Measurements from ENCODE around the gene SOWAHA. TPM values are rescaled to one million over a fixed set of nuclear protein-coding genes. Genes with fewer than 3 reads are reported as not detected.

The SOWAHA gene
- total RNA-seq, result under 1 TPM in 2 of 4 donors, not detected in 2; 0.27 to 0.87 TPM

- Histone ChIP-seq H3K4me1 (peaks cover 0 to 22% (median 9%) of the 10 kb centered on the region in 3 donors), H3K36me3 (no peaks in the 10 kb centered on the region), H3K27me3 (peaks cover 58% of the 10 kb centered on the region), H3K27ac (peak within 1 kb of the TSS in 1 of 4 donors; percentile 38), H3K4me3 (peak within 1 kb of the TSS in 1 of 2 donors; percentile 50), H3K9me3 (no peaks in the 10 kb centered on the region)
- ATAC-seq, result no peak
- TF ChIP-seq POLR2A (IDR thresholded peaks at IDR 0.05) (no peak), POLR2AphosphoS5 (IDR thresholded peaks at IDR 0.05) (no peak), CTCF (IDR thresholded peaks at IDR 0.05) (no peak), EP300 (IDR thresholded peaks at IDR 0.05) (no peak)
- 5 to 12% methylated on average over 12 to 16 of the region's 68 CpGs for WGBS, 2 donors (ENCODE audit: low coverage in 1 of 2)
Observed at GRCh38 chr5:132812781-132813598, at the start of gene SOWAHA. TSS of gene SOWAHA (plus strand) at chr5:132813302. CDS start at chr5:132813622, 320 bp downstream.

GRCh38 chr5:132764051-132764450 lies 49.1 kb upstream of the SOWAHA start:
- TF ChIP-seq POLR2A (IDR thresholded peaks at IDR 0.05) (no peak), CTCF (IDR thresholded peaks at IDR 0.05) (no peak), POLR2AphosphoS5 (IDR thresholded peaks at IDR 0.05) (no peak), EP300 (IDR thresholded peaks at IDR 0.05) (no peak)
- Histone ChIP-seq H3K36me3 (peaks cover 0 to 65% of the 10 kb centered on the region in 2 donors), H3K27ac (no peak overlapping the region), H3K4me3 (no peak overlapping the region), H3K4me1 (peaks cover 0 to 45% (median 24%) of the 10 kb centered on the region in 3 donors), H3K27me3 (no peaks in the 10 kb centered on the region), H3K9me3 (no peaks in the 10 kb centered on the region)
- WGBS, 2 donors (ENCODE audit: low coverage in 1 of 2), result 93 to 100% methylated on average over 1 to 5 of the region's 10 CpGs
- ATAC-seq, result no peak

GRCh38 chr5:132764671-132765238 lies 48.3 kb upstream of the SOWAHA start:
- Histone ChIP-seq H3K9me3 (no peaks in the 10 kb centered on the region), H3K4me1 (peaks cover 0 to 51% (median 24%) of the 10 kb centered on the region in 3 donors), H3K27ac (no peak overlapping the region), H3K36me3 (peaks cover 0 to 58% of the 10 kb centered on the region in 2 donors), H3K4me3 (no peak overlapping the region), H3K27me3 (no peaks in the 10 kb centered on the region)
- WGBS, 2 donors (ENCODE audit: low coverage in 1 of 2), result 80% methylated on average over 4 of the region's 7 CpGs; no CpG with 5 or more reads in 1 of the 2 donors
- TF ChIP-seq EP300 (IDR thresholded peaks at IDR 0.05) (no peak), POLR2AphosphoS5 (IDR thresholded peaks at IDR 0.05) (no peak), CTCF (IDR thresholded peaks at IDR 0.05) (no peak), POLR2A (IDR thresholded peaks at IDR 0.05) (no peak)
- no peak for ATAC-seq

- no peak for ATAC-seq
- 20% methylated on average over 1 of the region's 12 CpGs; no CpG with 5 or more reads in 1 of the 2 donors for WGBS, 2 donors (ENCODE audit: low coverage in 1 of 2)
- H3K4me3 ChIP-seq, result no peak overlapping the region
- no peaks in the 10 kb centered on the region for H3K9me3 ChIP-seq
- H3K27ac ChIP-seq, result no peak overlapping the region
- H3K27me3 ChIP-seq, result no peaks in the 10 kb centered on the region
- peaks cover 0 to 55% (median 27%) of the 10 kb centered on the region in 3 donors for H3K4me1 ChIP-seq
- TF ChIP-seq POLR2AphosphoS5 (IDR thresholded peaks at IDR 0.05), result no peak
- TF ChIP-seq POLR2A (IDR thresholded peaks at IDR 0.05), result no peak
- no peak for TF ChIP-seq CTCF (IDR thresholded peaks at IDR 0.05)
- TF ChIP-seq EP300 (IDR thresholded peaks at IDR 0.05), result no peak
- peaks cover 0 to 51% of the 10 kb centered on the region in 2 donors for H3K36me3 ChIP-seq
Observed at GRCh38 chr5:132765311-132766019, 47.6 kb upstream of the SOWAHA start.
